Cardiac muscle cell (in vitro differentiated cells and primary cell): ENCODE measurements around the gene SH3RF3. TPM values are rescaled to one million over a fixed set of nuclear protein-coding genes. Genes with fewer than 3 reads are reported as not detected.

Experiments used
- DNase-seq, 2 donors: peaks; one replicate each; pipeline versions ENCODE4 v3.0.0 to v3.0.0-alpha.2; 2010 to 2017; ENCODE audit warnings: low read depth in 1 of 2, low spot score in 1 of 2
- H3K27ac ChIP-seq: fragments of 200-600 bp; sonication (generic); 2 replicates; pipeline ENCODE4 v1.5.1; 2016
- H3K27me3 ChIP-seq: fragments of 200-600 bp; sonication (generic); 2 replicates; pipeline ENCODE4 v1.6.0; 2016; ENCODE audit warnings: control low read depth
- H3K36me3 ChIP-seq: fragments of 200-600 bp; sonication (generic); 2 replicates; pipeline ENCODE4 v1.5.1; 2016; ENCODE audit warnings: control low read depth
- H3K4me1 ChIP-seq: fragments of 200-600 bp; sonication (generic); 2 replicates; pipeline ENCODE4 v1.8.1; 2017; ENCODE audit warnings: low read depth, mild to moderate bottlenecking, mixed run types
- H3K4me3 ChIP-seq: fragments of 200-600 bp; sonication (generic); 2 replicates; pipeline ENCODE4 v1.5.1; 2016; ENCODE audit warnings: mild to moderate bottlenecking
- H3K9me3 ChIP-seq: fragments of 200-600 bp; sonication (generic); 2 replicates; pipeline ENCODE4 v1.5.1; 2017; ENCODE audit warnings: low read depth, mild to moderate bottlenecking, control low read depth
- polyA plus RNA-seq: library from polyadenylated mRNA; unstranded; fragments of >200 nt; fragmentation: Nextera tagmentation; extraction: Ambion mirVana; gene quantifications from 2 replicates; pipeline ENCODE4 v1.2.1, GENCODE V29; 2016
- total RNA-seq: library from RNA; depleted of rRNA; stranded (reverse); fragments of >200 nt; gene quantifications from 2 replicates; pipeline ENCODE4 v1.2.3, GENCODE V29; 2016
- TF ChIP-seq, protein P1 (sequence below): IDR thresholded peaks from 2 replicates; pipeline ENCODE4 v1.5.1; 2012; ENCODE audit warnings: low read depth, mild to moderate bottlenecking, low read length

The SH3RF3 gene
- total and polyA plus RNA-seq, 2 experiments from 2014 or later = 1.2 to 1.7 TPM

DNA sequence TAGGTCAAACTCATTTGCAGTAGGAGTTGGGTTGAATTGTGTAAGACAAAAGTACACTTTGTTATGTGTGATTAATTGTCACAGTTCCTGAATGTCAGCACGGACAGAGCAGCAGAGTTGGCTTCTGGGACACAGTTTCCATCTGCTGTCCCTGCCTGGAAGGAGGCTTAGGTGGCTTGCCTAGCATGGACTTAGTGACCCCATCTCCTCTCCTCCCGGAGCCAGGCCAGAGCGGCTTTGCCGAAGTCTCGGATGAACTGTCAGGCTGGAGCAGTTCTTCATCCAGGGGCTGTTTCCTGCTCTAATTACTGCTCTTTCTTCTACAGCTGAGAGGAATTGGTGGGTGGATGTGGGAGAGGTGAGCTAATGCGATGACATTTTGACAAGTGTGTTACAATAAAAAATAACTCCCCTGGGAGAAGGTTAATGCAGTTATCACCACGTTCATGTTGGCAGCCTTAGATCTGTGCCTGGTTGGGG is 102.0 kb downstream of the SH3RF3 start:
- H3K27me3 ChIP-seq = peaks cover 23% of the 10 kb centered on the region
- H3K36me3 ChIP-seq = no peaks in the 10 kb centered on the region
- H3K9me3 ChIP-seq = peaks cover 5% of the 10 kb centered on the region
- H3K4me1 ChIP-seq = peaks cover 9% of the 10 kb centered on the region
- H3K27ac ChIP-seq = no peak overlapping the region
- DNase-seq = no peak
- H3K4me3 ChIP-seq = no peak overlapping the region
- TF ChIP-seq, protein P1, sequence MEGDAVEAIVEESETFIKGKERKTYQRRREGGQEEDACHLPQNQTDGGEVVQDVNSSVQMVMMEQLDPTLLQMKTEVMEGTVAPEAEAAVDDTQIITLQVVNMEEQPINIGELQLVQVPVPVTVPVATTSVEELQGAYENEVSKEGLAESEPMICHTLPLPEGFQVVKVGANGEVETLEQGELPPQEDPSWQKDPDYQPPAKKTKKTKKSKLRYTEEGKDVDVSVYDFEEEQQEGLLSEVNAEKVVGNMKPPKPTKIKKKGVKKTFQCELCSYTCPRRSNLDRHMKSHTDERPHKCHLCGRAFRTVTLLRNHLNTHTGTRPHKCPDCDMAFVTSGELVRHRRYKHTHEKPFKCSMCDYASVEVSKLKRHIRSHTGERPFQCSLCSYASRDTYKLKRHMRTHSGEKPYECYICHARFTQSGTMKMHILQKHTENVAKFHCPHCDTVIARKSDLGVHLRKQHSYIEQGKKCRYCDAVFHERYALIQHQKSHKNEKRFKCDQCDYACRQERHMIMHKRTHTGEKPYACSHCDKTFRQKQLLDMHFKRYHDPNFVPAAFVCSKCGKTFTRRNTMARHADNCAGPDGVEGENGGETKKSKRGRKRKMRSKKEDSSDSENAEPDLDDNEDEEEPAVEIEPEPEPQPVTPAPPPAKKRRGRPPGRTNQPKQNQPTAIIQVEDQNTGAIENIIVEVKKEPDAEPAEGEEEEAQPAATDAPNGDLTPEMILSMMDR = no peak

DNA sequence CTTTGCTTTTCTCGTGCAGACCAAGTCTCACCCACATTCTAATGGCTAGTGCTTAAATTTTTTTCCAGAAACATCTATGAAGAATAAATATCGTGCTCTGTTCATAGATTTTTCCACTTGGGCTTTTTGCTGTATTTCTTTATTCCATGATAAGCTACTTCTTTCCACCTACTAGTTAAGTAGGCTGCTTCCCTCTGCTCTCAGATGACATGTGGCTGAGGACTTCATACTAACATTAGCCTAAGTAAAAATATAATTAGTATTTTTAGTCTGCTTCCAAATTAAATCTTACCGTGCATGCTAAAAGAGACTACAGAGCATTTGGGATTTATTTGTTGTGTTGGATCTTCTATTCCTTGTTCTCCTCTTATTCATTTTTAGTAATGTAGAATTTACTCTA is 102.4 kb downstream of the SH3RF3 start:
- Histone ChIP-seq H3K27ac (no peak overlapping the region), H3K27me3 (peaks cover 23% of the 10 kb centered on the region), H3K36me3 (no peaks in the 10 kb centered on the region), H3K4me3 (no peak overlapping the region), H3K9me3 (peaks cover 5% of the 10 kb centered on the region), H3K4me1 (peaks cover 13% of the 10 kb centered on the region)
- TF ChIP-seq, protein P1 = no peak
- DNase-seq = no peak

DNA sequence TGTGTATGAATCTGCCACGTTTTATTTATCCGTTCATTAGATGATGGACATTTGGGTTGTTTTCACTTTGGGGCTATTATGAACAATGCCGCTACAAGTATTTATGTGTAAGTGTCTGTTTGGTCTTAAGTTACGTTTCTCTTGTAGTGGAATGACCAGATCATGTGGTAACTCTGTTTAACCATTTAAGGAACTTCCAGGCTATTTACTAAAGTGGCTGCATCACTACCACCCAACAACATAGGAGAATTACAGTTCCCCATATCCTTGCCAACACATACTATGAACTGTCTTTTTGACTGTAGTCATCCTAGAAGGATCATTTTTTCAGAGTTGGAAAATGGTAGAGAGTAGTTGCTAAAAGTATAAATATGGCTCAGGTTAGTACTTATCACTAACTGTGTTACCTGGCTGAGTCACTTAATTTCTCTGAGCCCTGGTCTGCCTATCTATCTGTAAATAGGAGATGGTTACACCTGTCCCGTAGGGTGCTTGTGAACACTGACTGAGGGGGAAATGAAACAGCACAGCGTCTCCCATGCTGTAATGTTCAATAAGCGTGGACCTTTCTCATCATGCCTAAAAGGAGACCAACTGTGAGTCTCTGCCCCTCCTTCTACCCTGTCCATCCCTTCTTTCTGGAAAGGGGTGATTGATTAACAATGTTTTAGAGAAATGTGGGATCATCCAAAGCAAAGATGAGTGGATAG is 103.1 kb downstream of the SH3RF3 start:
- H3K36me3 ChIP-seq = no peaks in the 10 kb centered on the region
- H3K27me3 ChIP-seq = peaks cover 20% of the 10 kb centered on the region
- peaks cover 5% of the 10 kb centered on the region for H3K9me3 ChIP-seq
- TF ChIP-seq, protein P1 = no peak
- no peak overlapping the region for H3K27ac ChIP-seq
- no peak for DNase-seq
- H3K4me1 ChIP-seq = peaks cover 21% of the 10 kb centered on the region
- no peak overlapping the region for H3K4me3 ChIP-seq

DNA sequence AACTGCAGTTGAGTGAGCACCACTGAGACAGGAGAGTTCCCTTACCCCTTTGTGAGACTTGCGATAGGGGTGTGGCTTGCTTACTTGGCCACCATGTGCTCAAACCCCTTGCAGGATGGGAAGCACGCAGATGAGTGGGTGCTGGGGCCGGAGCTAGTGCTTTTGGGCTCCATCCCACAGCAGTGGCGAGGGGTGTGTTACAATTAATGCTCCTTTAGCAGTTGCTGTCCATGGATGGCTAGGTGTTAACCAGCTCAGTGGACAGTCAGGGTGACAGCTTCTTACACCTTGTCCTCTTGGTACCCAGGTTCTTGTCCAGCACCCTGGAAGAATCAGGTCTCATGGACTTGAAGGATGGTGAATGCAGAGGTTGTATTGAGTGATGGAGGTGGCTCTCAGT is 103.9 kb downstream of the SH3RF3 start:
- TF ChIP-seq, protein P1 = no peak
- H3K36me3 ChIP-seq = no peaks in the 10 kb centered on the region
- no peak overlapping the region for H3K27ac ChIP-seq
- no peak for DNase-seq
- H3K9me3 ChIP-seq = peaks cover 5% of the 10 kb centered on the region
- peaks cover 24% of the 10 kb centered on the region for H3K4me1 ChIP-seq
- H3K4me3 ChIP-seq = no peak overlapping the region
- H3K27me3 ChIP-seq = peaks cover 13% of the 10 kb centered on the region

DNA sequence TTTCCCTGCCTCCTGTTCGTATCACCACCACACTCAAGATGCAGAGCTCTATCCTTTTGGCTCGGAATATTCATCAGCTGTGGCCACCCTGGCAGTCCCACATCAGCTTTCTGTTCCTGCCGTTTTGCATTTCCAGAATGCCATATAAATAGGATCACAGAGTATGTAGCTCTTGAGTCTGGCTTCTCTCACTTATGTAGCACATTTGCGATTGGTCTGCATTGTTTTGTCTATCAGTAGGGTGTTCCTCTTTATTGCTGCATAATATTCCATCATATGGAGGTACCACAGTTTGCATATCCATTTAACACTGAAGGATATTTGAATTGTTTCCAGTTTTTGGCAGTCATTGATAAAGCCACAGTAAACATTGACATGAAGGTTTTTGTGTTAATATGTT is 104.6 kb downstream of the SH3RF3 start:
- DNase-seq = no peak
- peaks cover 5% of the 10 kb centered on the region for H3K9me3 ChIP-seq
- peaks cover 24% of the 10 kb centered on the region for H3K4me1 ChIP-seq
- no peak overlapping the region for H3K27ac ChIP-seq
- H3K36me3 ChIP-seq = no peaks in the 10 kb centered on the region
- no peak overlapping the region for H3K4me3 ChIP-seq
- TF ChIP-seq, protein P1 = no peak
- H3K27me3 ChIP-seq = peaks cover 5% of the 10 kb centered on the region
